HEK293T (cell line): ENCODE data around the gene PPP1R9B.

Experiments
- CTCF ChIA-PET: fragments of 350-600 bp; formaldehyde crosslinking; extraction: SDS; loops from one replicate; lab custom pipeline; 2021; ENCODE audit warnings: antibody characterized with exemption, inconsistent platforms; lab: Yijun Ruan, JAX
- POLR2A ChIA-PET: fragments of 350-600 bp; formaldehyde crosslinking; extraction: SDS; loops from one replicate; lab custom pipeline; 2020; ENCODE audit warnings: antibody characterized with exemption, inconsistent platforms; lab: Yijun Ruan, JAX
- DNase-seq: peaks from one replicate; pipeline ENCODE4 v3.0.0; 2012; ENCODE audit warnings: mixed read lengths; ENCODE audit errors: extremely low spot score
- ARNT ChIP-seq: fragments of 450-650 bp; IDR thresholded peaks from 2 replicates; pipeline ENCODE4 v1.6.1; 2017; ENCODE audit warnings: mild to moderate bottlenecking
- BHLHE40 ChIP-seq: fragments of 450-650 bp; IDR thresholded peaks from 2 replicates; pipeline ENCODE4 v1.6.1; 2016; ENCODE audit warnings: mild to moderate bottlenecking, moderate library complexity, borderline replicate concordance
- CTBP1 ChIP-seq: fragments of 450-650 bp; IDR thresholded peaks from 2 replicates; pipeline ENCODE4 v1.6.1; 2016; ENCODE audit warnings: borderline replicate concordance
- ELF4 ChIP-seq: fragments of 450-650 bp; IDR thresholded peaks from 2 replicates; pipeline ENCODE4 v1.6.1; 2017; ENCODE audit warnings: antibody characterized with exemption
- FOXA1 ChIP-seq: fragments of 450-650 bp; IDR thresholded peaks from 2 replicates; pipeline ENCODE4 v1.6.1; 2016; ENCODE audit warnings: mild to moderate bottlenecking
- FOXK2 ChIP-seq: fragments of 450-650 bp; IDR thresholded peaks from 2 replicates; pipeline ENCODE4 v1.6.1; 2016; ENCODE audit warnings: mild to moderate bottlenecking
- FOXM1 ChIP-seq: fragments of 450-650 bp; IDR thresholded peaks from 2 replicates; pipeline ENCODE4 v1.6.1; 2017; ENCODE audit warnings: mild to moderate bottlenecking, borderline replicate concordance
- HDGF ChIP-seq: fragments of 450-650 bp; IDR thresholded peaks from 2 replicates; pipeline ENCODE4 v1.6.1; 2017; ENCODE audit warnings: antibody characterized with exemption, borderline replicate concordance
- L3MBTL2 ChIP-seq: fragments of 450-650 bp; conservative IDR thresholded peaks from 2 replicates; pipeline ENCODE4 v1.6.1; 2016; ENCODE audit warnings: mild to moderate bottlenecking
- LEF1 ChIP-seq: fragments of 450-650 bp; IDR thresholded peaks from 2 replicates; pipeline ENCODE4 v1.6.1; 2017; ENCODE audit warnings: mild to moderate bottlenecking, borderline replicate concordance
- NFRKB ChIP-seq: fragments of 450-650 bp; IDR thresholded peaks from 2 replicates; pipeline ENCODE4 v1.6.1; 2016; ENCODE audit warnings: mild to moderate bottlenecking, moderate library complexity
- PKNOX1 ChIP-seq: fragments of 450-650 bp; IDR thresholded peaks from 2 replicates; pipeline ENCODE4 v1.6.1; 2016
- SP1 ChIP-seq: fragments of 450-650 bp; IDR thresholded peaks from 2 replicates; pipeline ENCODE4 v1.6.1; 2017
- SUZ12 ChIP-seq: fragments of 450-650 bp; IDR thresholded peaks from 2 replicates; pipeline ENCODE4 v1.6.1; 2016; ENCODE audit warnings: mild to moderate bottlenecking
- TARDBP ChIP-seq: fragments of 450-650 bp; IDR thresholded peaks from 2 replicates; pipeline ENCODE4 v1.6.1; 2016
- ZNF384 ChIP-seq: fragments of 450-650 bp; IDR thresholded peaks from 2 replicates; pipeline ENCODE4 v1.6.1; 2016

Gene PPP1R9B

GRCh38 chr17:50196826-50197225, 46.3 kb upstream of the PPP1R9B start:
- ChIA-PET POLR2A (interaction anchor here (0.8 to 1.4 kb wide), 3 partner anchors 18 to 45 kb away, joined by 3 to 7 read pairs (median 4); no protein-coding TSS in a partner anchor), CTCF (interaction anchor here (0.8 to 4.2 kb wide), 6 partner anchors 14 to 103 kb away, joined by 3 to 32 read pairs (median 4); no protein-coding TSS in a partner anchor)
- no peak for DNase-seq
- TF ChIP-seq PKNOX1 (no peak), TARDBP (no peak), SUZ12 (no peak), ZNF384 (no peak), HDGF (no peak), CTBP1 (no peak), FOXM1 (no peak), ELF4 (no peak), LEF1 (no peak), BHLHE40 (no peak), FOXA1 (no peak), ARNT (no peak), FOXK2 (no peak), SP1 (no peak)

DNA sequence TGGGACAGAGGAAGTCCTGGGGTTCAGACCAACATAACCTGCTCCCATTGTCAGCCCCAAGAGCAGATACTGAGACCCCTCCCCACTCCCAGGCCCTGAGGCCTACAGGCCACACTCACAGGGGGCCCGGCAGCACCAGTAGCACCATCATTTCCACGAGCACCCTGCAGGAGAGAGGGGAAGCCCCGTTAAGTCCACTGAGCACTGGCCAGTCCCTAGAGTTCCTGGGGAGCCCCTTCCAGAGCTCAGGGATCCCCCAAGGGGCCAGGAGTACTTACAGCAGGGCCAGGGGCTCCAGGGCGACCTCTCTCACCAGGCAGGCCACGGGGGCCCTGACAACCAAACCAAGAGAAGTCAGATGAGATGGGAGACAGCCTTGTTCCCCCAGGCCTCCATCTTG, 45.6 kb upstream of the PPP1R9B start:
- CTCF ChIA-PET = interaction anchor here (0.9 to 4.2 kb wide), 4 partner anchors 13 to 27 kb away, joined by 3 to 32 read pairs (median 5); no protein-coding TSS in a partner anchor
- POLR2A ChIA-PET = interaction anchor here (1.4 kb wide), 1 partner anchor 44 kb away, joined by 7 read pairs; no protein-coding TSS in a partner anchor
- TF ChIP-seq FOXK2 (no peak), ZNF384 (no peak), FOXA1 (no peak), NFRKB (no peak), ELF4 (no peak)
- no peak for DNase-seq

GRCh38 chr17:50194934-50195865, 44.7 kb upstream of the PPP1R9B start:
- POLR2A ChIA-PET = no interaction called here
- TF ChIP-seq HDGF (no peak), ELF4 (no peak), SUZ12 (no peak)
- DNase-seq = no peak
- CTCF ChIA-PET = interaction anchor here (0.9 to 4.2 kb wide), 2 partner anchors 18 to 26 kb away, joined by 5 to 32 read pairs; no protein-coding TSS in a partner anchor

DNA sequence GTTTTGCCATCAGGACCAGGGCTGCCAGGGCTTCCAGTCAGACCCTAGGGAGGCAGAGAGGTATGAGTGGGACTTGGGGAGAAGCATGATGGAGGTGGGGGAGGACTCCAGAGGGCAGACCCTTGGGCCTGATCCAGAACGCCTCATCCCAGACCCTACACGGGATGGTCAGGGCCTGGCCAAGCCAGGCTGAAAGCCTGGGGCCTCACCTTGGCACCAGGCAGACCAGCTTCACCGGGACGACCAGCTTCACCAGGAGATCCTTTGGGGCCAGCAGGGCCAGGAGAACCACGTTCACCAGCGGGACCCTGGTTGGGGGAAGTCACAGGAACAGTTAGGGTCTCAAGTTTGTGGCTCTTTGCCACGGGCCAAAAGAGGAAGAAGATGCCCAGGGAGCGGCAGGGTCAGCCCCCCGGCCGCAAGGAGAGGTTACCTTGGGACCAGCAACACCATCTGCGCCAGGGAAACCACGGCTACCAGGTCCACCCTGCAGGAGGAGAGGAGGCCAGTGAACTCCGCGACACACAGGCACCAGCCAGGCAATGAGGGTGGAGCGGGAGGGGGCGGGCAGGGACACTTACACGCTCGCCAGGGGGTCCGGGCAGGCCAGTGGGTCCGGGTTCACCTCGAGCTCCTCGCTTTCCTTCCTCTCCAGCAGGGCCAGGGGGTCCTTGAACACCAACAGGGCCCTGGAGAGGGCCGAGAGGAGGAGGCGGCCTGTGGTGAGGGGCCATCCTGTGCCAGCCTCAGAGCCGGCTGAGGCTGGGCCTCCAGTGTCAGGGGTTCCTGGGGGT, 43.9 kb upstream of the PPP1R9B start:
- POLR2A ChIA-PET = no interaction called here
- DNase-seq = no peak
- no peak for TF ChIP-seq ZNF384
- no peak for TF ChIP-seq SP1
- no peak for TF ChIP-seq TARDBP
- TF ChIP-seq LEF1 = no peak
- no peak for TF ChIP-seq CTBP1
- TF ChIP-seq BHLHE40 = no peak
- TF ChIP-seq ARNT = no peak
- TF ChIP-seq HDGF = no peak
- no peak for TF ChIP-seq FOXM1
- no peak for TF ChIP-seq SUZ12
- TF ChIP-seq FOXA1 = no peak
- CTCF ChIA-PET = interaction anchor here (0.6 to 4.2 kb wide), 4 partner anchors 17 to 83 kb away, joined by 3 to 32 read pairs (median 4); no protein-coding TSS in a partner anchor

DNA sequence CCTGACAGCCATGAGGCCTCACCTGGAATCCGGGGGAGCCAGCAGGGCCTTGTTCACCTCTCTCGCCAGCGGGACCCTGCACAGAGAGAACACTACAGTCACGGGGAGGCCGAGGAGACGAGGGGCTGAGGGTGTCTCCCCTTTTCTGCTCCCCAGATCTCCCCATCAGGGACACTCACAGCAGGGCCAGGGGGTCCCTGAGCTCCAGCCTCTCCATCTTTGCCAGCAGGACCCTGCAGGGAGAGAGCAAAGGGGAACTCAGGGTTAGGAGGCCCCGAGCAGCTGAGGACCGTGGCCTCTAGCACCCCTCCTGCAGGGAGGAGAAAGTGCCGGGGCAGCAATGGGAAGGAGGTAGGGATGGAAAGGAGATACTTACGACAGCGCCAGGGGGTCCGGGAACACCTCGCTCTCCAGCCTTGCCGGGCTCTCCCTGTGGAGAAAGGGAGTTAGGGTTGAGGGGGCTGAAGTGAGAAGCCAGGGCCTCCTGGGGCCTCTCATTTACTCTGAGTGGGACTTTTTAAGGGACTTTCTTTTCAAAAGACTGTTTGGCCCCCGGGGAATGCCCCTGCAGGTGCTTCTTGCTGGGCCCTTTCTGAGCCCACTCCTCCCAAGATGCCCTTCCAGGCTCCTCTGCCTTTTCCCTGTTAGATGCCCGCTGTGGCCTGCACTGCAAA, 42.3 kb upstream of the PPP1R9B start:
- TF ChIP-seq FOXK2 = no peak
- TF ChIP-seq BHLHE40 = no peak
- TF ChIP-seq CTBP1 = no peak
- TF ChIP-seq ZNF384 = no peak
- no peak for TF ChIP-seq ELF4
- TF ChIP-seq FOXA1 = no peak
- TF ChIP-seq LEF1 = no peak
- no peak for TF ChIP-seq HDGF
- no peak for TF ChIP-seq NFRKB
- no peak for TF ChIP-seq PKNOX1
- TF ChIP-seq L3MBTL2 = no peak
- TF ChIP-seq TARDBP = no peak
- no peak for TF ChIP-seq FOXM1
- no peak for TF ChIP-seq SP1
- TF ChIP-seq SUZ12 = no peak
- no peak for TF ChIP-seq ARNT
- DNase-seq = no peak
- CTCF ChIA-PET = interaction anchor here (0.6 kb wide), 1 partner anchor 105 kb away, joined by 6 read pairs; no protein-coding TSS in a partner anchor
- POLR2A ChIA-PET = no interaction called here

- POLR2A ChIA-PET = no interaction called here
- CTCF ChIA-PET = no interaction called here
- TF ChIP-seq TARDBP (no peak), BHLHE40 (no peak), SUZ12 (no peak), FOXK2 (no peak), FOXA1 (no peak), HDGF (no peak), NFRKB (no peak), SP1 (no peak), FOXM1 (no peak), ARNT (no peak), L3MBTL2 (no peak), PKNOX1 (no peak), LEF1 (no peak), ZNF384 (no peak), ELF4 (no peak), CTBP1 (no peak)
- no peak for DNase-seq
Measured at GRCh38 chr17:50192144-50192617, 41.7 kb upstream of the PPP1R9B start.
